Dermis microvascular lymphatic vessel endothelial cell (primary cell): ENCODE results near the gene GUCY1A1. TPM values are rescaled to one million over a fixed set of nuclear protein-coding genes. Genes with fewer than 3 reads are reported as not detected.

Experiments
- DNase-seq, 2 donors: peaks; one replicate each; pipeline versions ENCODE4 v3.0.0 to v3.0.0-alpha.2; 2010; ENCODE audit warnings: low read depth in 2 of 2
- total RNA-seq: library from RNA; depleted of rRNA; stranded (reverse); fragments of >200 nt; gene quantifications from 2 replicates; pipeline ENCODE4 v1.2.1, GENCODE V29; 2014

GUCY1A1 gene
- total RNA-seq, 1 donor from 2014 or later, result 50.6 TPM

DNA sequence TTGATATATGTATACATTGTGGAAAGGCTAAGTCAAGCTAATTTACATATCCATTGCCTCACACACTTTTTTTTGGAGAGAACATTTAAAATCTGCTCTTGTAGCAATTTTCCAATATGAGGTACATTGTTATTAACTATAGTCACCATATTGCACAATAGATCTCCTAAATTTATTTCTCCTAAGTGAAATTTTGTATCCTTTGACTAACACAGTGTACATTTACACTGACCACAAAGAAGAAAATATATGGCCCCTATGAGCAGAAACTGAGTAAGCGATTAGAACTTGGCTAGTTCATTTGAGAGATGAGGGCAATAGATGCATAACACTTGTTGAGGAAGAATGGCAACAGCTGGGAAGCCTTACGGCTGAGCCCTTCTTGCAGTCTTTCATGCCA is 71.9 kb downstream of the GUCY1A1 start:
- no peak for DNase-seq

DNA sequence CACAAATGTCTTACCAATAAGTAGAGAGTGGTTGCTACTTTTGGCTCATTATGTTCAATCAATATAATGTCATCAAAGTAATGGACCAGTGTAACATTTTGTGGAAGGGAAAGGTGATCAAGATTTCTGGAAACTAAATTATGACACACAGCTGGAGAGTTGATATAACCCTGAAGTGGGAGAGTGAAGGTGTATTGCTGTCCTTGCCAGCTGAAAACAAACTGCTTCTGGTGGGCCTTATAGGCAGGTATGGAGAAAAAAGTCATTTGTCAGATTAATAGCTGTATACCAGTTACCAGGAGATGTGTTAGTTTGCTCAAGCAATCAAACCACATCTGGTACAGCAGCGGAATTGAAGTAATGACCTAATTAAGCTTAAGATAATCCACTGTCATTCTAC is 74.9 kb downstream of the GUCY1A1 start:
- no peak for DNase-seq

DNA sequence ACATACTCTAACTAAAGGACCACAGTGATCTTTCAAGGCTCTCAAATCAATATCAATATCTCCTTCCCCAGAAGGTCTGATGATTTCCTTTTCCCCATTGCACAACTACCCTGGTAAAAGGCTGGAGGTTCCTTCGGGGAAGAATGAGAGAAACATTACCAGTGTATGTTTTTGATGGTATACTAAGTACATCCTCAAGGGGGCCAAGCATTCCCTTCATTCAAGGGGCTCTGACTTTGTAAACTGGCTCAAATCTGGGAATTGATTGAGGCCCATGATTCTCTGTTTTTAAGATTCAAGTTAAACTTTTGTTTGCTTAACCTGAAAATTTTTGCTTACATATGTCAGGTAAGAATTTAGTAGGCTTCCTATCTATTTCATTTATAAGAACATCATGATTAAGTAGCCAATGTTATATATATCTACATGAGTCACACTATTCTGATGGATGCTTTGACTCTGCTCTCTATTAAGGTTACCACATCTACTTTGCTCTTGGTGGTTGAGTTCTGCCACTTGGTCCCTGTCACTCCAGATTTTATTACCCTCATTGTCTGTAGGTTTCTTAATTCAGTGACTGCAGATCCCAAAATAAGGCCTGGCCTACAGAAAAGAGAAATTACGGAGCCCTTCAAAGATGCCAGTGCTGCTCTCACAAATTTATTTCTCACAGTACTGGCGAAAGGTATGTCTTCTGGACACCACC is 75.8 kb downstream of the GUCY1A1 start:
- DNase-seq, result no peak

DNA sequence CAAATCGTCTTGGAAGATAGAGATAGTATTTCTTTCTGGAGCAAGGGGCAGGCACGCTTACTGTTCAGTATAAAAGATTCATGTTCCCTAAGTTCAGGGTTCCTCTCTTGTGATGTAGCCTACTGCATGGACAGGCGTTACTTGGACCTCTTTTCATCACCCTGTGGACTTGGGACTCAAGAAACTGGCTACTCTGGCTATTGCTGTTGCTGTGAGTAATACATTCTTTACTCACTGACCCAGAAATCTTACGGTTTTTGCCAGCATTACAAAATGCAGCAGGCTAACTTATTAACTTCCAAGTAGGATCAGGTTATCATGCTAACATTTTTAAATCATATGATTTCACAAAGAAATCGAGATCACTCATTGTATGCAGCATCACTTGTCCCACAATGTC is 79.3 kb downstream of the GUCY1A1 start:
- no peak for DNase-seq

DNA sequence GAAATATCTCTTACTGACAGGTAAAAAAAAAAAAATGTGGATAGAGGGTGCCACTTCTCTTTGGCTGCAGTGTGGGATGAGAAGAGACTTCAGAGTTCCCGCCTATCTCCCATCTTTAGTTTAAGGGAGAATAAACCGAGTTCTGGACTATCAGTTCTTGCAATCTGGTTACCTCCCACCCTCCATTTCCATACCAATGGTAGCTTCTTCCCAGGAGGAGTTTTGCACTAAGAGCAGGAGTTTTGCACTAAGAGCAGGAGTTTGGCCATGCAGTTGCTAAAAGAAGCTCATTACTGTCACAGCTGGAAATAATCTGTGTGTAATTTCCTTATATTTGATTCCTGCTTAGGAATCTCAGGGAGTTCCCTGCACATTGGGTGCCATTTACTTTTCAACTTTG is 81.4 kb downstream of the GUCY1A1 start:
- DNase-seq, result no peak

DNA sequence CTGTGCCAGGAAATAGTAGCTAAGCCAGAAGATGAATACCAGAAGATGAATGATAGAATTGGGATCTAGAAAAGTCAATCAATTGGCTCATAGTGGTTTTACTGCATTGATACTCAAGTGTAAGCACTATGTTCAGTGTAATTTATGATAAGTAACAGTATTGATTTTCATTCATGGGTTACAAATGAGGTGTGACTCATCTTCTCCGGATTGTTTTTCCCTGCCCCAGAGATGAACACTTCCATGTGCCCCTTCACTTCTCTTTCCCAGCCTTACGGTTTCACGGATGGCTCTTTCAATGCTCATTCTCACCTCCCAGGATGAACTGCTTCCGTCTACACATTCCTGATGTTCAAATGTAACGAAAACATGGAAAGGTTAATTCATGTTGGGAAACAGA is 82.4 kb downstream of the GUCY1A1 start:
- DNase-seq, result no peak

DNA sequence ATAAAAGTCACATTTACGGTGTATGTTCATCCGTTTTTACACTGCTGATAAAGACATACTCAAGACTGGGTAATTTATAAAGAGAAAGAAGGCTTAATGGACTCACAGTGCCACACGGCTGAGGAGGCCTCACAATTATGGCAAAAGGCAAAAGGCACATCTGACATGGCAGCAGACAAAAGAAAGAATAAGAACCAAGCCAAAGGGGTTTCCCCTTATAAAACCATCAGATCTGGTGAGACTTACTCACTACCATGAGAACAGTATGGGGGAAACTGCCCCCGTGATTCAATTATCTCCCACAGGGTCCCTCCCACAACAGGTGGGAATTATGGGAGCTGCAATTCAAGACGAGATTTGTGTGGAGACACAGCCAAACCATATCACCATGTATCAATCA is 84.9 kb downstream of the GUCY1A1 start:
- no peak for DNase-seq

DNA sequence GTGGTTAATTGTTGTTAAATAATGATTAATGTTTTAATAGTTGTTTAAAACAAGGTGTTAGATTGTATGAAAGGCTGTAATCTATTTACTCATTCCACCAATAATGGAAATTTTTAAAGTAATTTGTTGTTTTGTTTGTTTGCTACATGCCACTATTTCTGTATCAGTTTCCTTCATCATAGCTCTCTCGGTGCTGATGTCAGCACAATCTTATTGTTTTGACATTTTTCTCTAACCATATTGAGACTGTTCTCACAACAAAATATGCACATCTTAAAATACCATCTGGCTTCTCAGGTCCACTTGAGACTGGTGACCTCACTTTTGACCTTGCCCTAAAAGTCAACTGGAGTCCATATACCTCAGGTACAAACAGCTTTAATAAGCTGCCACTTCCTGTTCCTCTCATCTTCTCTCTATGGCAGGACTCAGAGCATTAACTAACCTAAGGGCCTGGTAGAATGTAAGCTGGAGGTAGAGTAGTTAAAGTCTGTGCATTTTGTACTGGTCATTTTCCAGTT is 91.2 kb downstream of the GUCY1A1 start:
- DNase-seq, result no peak

DNA sequence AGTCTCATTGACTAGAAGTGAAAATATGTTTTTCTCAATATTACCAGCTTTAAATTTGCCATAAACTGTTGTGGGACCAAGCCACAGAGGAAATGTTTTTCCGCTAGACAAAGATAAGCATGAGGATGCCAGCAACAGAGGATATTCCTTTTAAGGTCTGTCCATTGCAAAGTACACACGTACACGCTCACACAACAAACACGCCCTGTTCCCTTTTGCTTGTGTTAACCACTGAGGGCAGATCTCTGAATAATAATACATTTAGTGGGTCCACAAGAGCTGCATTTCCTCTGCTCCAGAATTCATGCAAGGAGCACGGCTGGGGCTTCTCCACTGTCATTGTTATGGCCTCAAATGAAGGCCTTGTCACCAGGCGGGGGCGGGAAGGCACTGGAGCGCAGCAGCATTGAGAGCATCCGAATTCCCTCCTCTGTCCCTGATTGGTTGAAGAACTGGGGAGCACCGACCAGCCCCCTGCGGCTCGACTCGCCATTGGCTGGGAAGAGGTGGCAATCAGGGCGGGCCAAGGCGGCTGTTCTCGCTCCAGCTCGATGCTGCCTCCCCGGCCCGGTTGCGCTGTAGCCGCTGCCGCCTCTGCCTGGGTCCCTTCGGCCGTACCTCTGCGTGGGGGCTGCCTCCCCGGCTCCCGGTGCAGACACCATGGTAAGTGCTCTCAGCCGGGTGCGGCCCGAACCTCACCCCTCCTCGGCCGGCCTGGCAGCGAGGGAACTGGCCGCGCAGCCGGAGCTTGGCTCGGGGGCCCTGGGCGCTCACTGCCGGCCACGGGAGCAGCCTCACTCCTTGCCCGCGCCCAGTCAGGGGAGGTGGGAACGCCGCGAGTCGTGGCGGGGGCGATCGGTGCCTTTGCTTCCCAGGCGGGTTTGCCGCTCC is 92.1 kb downstream of the GUCY1A1 start, which contains the start of gene GUCY1B1:
Gene GUCY1B1, plus strand, starts transcription at position 541 of the 891 bp plus-strand sequence. Its CDS starts 120 bp downstream, at position 661.
- DNase-seq, result peak; percentile 77 to 90

DNA sequence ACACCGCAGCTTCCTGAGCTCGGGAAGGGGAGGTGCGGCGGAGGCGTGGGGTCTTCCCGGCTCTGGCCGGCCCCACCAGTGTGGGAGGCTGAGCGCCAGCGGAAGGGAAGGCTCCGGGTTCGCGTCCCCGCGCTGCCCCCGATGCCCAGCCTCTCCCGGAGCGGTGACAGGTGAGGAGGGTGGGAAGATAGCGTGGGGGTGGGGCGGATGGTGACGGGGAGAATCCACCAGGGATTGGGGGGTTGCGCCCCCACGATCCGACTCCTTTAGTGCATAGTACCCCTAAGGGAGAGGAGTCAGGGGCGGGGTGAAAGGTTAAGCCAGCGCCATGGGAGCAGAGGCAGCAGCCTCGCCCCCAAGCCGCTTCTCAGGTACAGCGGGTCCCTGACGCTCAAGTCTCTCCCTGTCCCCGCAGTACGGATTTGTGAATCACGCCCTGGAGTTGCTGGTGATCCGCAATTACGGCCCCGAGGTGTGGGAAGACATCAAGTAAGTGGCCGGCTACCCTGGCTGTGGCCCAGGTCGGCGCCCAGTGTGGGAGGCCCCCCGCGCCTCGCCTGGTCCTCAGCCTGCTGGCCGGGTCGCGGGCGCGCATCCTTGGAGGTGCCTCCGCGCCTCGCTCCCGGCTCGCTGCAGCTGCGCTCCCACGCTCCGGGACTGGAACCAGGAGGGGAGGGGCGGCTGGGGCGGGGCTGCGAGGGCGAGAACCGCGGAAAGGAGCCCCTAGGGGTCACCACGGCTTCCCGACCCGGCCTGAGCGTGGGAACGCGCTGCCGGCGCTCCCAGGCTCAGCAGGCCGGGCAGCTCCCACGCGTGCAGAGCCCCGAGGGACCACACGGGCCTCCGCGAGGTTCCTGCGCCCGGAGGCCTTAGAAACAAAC is 93.0 kb downstream of the GUCY1A1 start:
- peak in 1 of 2 donors; percentile 9 for DNase-seq

DNA sequence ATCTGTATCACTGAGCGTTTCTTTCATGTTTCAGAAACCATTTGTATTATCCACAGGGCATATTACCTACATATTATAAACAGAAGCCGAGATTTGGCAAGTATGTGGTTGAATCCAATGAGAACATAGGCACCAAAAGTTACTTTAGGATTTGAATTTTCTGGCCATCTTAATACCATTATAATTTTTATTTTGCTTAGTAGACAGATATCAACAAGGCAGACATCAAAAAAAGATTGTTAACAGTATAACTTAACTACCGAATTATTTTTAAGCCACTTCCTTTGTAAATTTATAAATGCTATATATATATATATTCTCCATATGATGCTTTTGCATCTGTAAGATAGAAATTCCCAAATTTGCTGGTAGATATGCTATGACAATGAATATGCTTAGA is 94.4 kb downstream of the GUCY1A1 start:
- no peak for DNase-seq

DNA sequence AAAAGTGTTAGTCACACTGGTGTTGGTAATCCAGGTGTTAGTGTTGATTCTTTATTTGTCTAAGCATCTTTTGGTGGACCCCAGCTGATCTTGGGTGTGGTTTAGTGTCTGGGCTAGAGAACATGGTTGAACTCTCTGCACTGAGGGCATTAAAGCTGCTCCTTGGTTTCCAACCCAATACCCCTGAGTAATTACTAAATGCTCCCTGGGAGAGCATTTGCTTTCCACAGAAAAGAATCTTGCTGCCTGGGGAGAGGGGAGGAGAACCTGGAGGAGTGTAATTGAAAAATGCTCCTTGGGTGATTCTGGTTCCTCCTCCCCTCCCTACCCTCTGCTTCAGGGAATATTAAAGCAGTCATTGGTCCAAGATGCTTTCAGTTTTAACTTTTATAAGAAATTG is 95.3 kb downstream of the GUCY1A1 start:
- DNase-seq, result no peak

DNA sequence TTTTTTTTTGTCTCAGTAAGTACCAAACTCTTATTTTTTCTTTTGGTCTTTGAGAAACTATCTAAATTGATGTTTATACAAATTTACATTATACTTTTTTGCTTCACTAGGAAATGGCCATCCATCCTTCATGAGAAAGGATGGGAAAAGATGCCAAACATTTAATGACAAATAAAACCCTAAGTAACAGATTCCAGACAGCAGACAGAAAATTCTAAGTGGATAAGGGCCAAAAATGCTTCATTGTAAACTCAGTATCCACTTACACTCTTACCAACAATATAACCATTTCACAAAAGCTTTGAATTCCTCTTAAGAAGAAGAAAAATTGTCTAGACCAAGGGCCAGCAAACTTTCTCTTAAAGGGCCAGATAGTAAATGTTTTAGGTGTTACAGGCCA is 95.7 kb downstream of the GUCY1A1 start:
- DNase-seq, result no peak

DNA sequence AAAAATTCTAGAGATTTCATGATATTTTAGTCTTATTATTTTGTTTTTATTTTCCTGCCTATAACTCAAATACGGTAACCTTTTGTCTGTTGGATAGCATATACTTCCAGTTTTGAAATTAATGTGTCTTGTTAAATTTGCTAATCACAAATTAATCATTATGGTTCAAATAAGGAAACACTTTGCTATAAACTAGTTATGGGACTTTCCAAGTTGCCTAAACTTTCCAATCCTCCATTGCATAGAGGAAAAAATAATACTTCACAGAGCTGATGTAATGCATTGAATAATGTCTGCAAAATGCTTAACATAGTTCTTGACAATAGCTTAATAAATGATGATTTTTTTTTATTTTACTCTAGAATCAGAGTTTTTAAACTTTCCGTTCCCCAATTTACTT is 96.9 kb downstream of the GUCY1A1 start:
- no peak for DNase-seq

DNA sequence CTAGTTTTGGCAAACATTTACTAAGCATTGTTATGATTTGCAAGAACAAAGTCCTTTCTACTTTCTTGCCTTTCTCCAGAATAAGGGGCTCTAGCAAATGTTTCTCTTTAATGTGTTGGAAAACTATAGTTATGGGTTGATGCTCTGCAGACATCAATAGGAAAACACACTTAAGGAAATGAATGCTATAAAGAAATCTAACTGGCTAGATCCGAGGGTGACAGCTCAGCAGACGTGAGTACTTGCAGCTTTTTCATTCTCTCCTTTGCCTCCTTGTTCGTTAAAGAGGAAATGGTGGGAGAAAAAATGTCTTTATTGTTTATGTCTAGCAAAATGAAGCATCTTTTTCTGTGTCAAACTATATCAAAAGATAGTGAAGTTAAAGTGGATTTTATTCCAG is 98.5 kb downstream of the GUCY1A1 start:
- no peak for DNase-seq

DNA sequence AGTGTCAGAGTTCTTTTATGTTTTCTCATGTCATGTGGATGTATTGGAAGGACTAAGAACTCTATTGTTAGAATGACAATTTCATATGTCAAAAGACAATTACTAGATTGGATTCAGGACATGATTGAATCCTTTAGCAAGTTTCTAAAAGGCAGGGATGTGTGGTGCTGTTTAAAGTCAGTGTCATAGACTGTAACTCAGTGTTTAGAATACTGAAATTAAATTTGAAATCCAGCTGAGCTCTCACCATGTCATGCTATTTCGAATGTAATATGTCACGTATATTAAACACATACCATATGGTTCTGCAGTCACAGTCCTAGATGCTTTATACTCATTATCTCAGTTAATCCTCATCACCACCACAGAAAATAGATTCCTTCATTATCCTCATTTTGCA is 100.0 kb downstream of the GUCY1A1 start:
- DNase-seq, result no peak

DNA sequence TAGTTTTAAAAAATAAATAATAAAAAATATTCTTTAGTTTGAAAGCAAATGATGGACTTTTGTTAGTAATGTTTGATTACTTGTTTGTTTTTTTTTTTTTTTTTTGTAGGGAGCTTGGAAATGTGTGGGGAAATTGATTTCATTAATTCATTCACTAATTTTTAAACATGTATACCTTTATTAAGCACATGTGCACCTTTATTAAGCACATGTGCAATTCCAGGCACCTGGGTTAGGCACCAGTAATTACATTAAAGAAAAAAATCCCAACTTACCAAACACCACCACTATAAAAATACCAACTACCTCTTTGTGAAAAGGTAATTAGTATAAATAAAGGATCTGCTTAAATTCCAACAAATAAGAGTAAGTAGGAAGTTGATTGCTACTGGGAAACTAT is 101.7 kb downstream of the GUCY1A1 start:
- no peak for DNase-seq

DNA sequence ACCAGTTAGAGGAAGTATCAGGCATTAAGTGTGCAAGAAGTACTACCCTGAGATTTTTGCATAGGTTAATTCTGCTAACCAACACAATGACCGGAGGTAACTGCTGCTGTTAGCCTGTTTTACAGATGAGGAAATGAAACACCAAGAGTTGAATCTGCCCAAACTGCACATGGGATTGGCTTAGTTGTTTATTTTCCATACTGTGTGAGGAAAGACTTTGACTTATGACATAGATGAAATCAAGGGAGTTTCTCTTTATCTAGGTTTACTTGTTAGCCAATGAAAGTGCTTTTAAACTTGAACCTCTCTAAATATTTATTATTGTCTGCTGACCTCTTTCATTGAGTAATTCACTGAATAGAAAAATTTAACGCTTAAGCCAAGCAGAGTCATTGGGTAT is 102.4 kb downstream of the GUCY1A1 start:
- DNase-seq, result no peak

DNA sequence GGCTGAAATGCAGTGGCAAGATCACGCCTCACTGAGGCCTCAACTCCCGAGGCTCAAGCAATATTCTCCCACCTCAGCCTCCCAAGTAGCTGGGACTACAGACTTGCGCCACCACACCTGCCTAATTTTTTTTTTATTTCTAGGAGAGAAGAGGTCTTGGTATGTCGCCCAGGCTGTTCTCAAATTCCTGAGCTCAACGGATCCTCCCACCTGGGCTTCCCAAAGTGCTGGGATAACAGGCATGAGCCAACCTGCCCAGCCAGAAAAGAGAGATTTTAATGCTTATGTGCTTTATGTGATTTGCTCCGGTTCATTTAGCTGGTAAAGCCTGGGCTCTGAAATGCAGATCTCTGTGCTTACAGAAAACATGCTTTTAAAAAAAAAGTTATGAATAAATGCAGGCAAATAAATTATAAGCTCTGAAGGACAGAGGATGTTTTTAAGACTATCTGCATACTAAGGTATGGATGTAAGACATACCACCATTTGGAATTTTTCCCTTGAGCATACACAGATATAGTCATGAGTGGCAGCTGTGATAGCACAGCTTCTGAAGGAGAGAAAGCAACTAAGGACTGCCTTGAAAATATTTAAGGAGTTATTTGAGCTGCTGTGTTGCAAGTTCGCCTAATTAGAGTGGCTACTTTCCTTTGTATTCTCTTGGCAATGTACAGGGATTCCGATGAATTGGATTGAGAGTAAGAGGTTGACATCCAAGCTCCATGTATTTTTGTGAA is 106.0 kb downstream of the GUCY1A1 start:
- no peak for DNase-seq

DNA sequence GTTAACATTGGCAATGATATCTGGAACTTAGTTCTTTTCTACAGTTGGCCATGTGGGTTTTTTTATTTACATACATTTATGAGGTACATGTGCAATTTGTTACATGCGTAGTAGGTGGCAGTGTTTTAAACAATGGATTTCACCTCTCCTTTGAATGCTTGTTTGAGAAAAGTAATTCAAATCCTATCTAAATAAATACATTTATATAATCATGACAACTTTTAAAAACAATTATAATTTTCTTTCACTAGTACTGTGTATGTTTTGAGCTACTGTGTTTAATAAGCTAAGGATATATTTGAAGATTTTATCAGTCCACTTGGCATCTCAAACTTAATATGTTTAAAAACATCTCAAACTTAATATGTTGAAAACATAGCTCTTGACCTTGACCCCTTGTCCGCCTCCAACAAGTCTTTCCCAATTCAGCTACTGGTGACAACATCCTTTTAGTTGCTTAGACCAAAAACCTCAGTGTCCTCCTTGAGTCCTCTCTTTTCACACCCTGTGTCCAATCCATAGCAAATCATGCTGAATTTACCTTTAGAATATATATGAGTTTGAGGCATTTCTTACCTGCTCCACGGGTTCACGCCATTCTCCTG is 106.7 kb downstream of the GUCY1A1 start:
- DNase-seq, result no peak
